ENCODE results near the gene IGSF1. TPM values are rescaled to one million over a fixed set of nuclear protein-coding genes. Genes with fewer than 3 reads are reported as not detected.

The IGSF1 gene
- total RNA-seq, 1 donor from 2014 or later: not detected

DNA sequence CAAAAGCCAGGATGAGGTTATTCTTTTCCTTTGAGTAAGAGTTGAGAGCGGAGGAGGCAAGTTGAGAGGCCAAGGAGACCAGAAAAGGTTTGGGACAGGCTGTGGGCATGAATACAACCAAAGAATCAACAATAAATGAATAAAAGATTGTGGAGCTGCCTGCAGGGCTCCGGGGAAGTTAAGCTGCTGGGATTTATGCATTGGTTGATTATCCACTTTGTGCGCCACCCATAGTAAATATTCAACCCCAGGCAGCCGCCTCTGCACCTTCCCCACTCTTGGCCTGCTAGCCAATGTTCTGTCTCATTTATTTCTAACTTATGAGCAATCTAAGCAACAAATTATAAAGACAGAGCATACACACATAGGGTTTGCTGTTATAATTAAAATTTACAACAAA, 28.2 kb upstream of the IGSF1 start:
- Histone ChIP-seq H3K27me3 (no peaks in the 10 kb centered on the region), H3K4me3 (no peak overlapping the region), H3K4me1 (no peaks in the 10 kb centered on the region), H3K9me3 (no peaks in the 10 kb centered on the region), H3K27ac (no peak overlapping the region), H3K36me3 (no peaks in the 10 kb centered on the region)
- intact Hi-C loops (cut with DNase I): no loop called here
- ATAC-seq: no peak
- TF ChIP-seq CTCF (IDR thresholded peaks at IDR 0.05): no peak
- no peak for DNase-seq

DNA sequence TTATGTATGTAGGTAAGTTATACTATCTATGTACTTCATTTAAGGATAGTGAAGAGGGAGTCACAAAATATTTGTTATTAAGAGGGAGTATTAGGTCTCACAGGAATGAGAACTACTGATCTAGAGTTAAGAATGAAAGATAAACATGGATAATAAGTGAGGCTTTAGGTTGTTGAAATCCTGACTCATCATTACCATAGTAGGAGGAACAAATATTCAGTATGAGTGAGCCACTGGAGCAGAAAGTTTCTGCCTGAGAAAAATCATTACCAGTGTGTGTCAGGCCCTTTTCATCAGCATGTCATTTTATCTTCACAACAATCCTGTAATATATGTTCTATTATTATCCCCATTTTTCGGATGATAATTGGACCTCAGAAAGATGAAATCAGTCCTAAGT, 27.2 kb upstream of the IGSF1 start:
- Histone ChIP-seq H3K27me3 (no peaks in the 10 kb centered on the region), H3K4me3 (no peak overlapping the region), H3K4me1 (no peaks in the 10 kb centered on the region), H3K27ac (no peak overlapping the region), H3K36me3 (no peaks in the 10 kb centered on the region), H3K9me3 (no peaks in the 10 kb centered on the region)
- intact Hi-C loops (cut with DNase I): no loop called here
- TF ChIP-seq CTCF (IDR thresholded peaks at IDR 0.05): no peak
- DNase-seq: no peak
- no peak for ATAC-seq

- no peaks in the 10 kb centered on the region for H3K4me1 ChIP-seq
- no peaks in the 10 kb centered on the region for H3K27me3 ChIP-seq
- no peak overlapping the region for H3K4me3 ChIP-seq
- ATAC-seq: no peak
- no peak for DNase-seq
- no peak overlapping the region for H3K27ac ChIP-seq
- TF ChIP-seq CTCF (IDR thresholded peaks at IDR 0.05): no peak
- no peaks in the 10 kb centered on the region for H3K9me3 ChIP-seq
- intact Hi-C loops (cut with DNase I): no loop called here
- H3K36me3 ChIP-seq: no peaks in the 10 kb centered on the region
These were observed 19.9 kb upstream of the IGSF1 start for GRCh38 chrX:131308980-131309379.

DNA sequence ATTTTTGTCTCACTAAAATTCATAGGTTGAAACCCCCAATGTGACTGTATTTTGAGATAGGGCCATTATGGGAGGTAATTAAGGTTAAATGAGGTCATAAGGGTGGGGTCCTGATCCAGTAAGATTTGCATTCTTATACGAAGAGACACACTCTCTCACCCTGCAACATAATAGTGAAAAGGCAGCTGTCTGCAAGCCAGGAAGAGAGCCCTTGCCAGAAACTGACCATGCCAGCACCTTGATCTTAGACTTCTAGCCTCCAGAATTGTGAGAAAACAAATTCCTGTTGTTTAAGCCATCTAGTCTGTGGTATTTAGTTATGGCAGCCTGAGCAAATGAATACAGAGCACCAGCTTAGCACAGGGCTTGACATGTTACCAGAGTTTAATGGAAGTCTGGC, 17.5 kb upstream of the IGSF1 start:
- no peaks in the 10 kb centered on the region for H3K4me1 ChIP-seq
- H3K36me3 ChIP-seq: no peaks in the 10 kb centered on the region
- intact Hi-C loops (cut with DNase I): no loop called here
- no peak overlapping the region for H3K27ac ChIP-seq
- no peak for TF ChIP-seq CTCF (IDR thresholded peaks at IDR 0.05)
- DNase-seq: no peak
- ATAC-seq: no peak
- H3K4me3 ChIP-seq: no peak overlapping the region
- H3K9me3 ChIP-seq: no peaks in the 10 kb centered on the region
- no peaks in the 10 kb centered on the region for H3K27me3 ChIP-seq

DNA sequence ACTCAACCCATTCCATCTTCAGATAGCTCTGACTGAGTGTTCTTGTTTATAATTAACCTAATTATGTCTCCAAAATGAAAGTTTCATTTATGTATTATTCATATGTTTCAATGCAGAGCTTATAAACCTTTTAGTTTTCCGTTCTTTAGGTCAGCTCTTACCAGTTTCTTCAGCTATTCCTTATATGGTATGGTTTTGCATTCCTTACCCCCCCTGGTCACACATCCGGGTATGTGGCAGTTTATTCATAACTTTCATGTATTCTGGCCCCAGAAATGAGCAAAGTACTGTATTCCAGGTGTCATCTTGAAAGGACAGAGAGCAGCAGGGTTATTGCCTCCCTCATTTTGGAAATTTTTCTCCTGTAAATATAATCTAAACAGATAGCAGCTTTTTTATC, 16.8 kb upstream of the IGSF1 start:
- TF ChIP-seq CTCF (IDR thresholded peaks at IDR 0.05): no peak
- Histone ChIP-seq H3K27me3 (no peaks in the 10 kb centered on the region), H3K36me3 (no peaks in the 10 kb centered on the region), H3K9me3 (no peaks in the 10 kb centered on the region), H3K4me1 (no peaks in the 10 kb centered on the region), H3K4me3 (no peak overlapping the region), H3K27ac (no peak overlapping the region)
- ATAC-seq (no peak), DNase-seq (no peak)
- intact Hi-C loops (cut with DNase I): no loop called here

DNA sequence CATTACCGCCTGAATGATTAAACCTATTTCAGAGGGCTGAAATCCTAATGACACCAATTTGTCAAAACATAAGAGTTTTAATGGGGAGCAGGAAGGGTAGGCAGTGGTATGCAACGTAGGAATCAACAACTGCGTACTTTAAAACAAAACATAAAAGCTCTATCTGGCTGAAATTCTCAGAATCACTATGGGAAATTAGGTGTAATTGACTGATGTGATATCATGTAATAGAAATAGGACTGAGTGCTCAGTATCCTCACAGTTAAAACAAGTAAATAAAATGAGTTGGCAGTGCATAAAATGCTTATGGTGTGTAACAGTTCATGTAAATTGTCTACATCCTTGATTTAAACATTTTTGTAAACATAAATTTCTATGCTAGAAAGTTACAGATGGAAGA, 13.6 kb upstream of the IGSF1 start:
- Histone ChIP-seq H3K4me3 (no peak overlapping the region), H3K4me1 (no peaks in the 10 kb centered on the region), H3K9me3 (no peaks in the 10 kb centered on the region), H3K27ac (no peak overlapping the region), H3K36me3 (no peaks in the 10 kb centered on the region), H3K27me3 (no peaks in the 10 kb centered on the region)
- no peak for DNase-seq
- intact Hi-C loops (cut with DNase I): no loop called here
- TF ChIP-seq CTCF (IDR thresholded peaks at IDR 0.05): no peak
- ATAC-seq: no peak

Measured in upper lobe of right lung (tissue), 1 donor.